Measurements from ENCODE around the gene DCP2. TPM values are rescaled to one million over a fixed set of nuclear protein-coding genes. Genes with fewer than 3 reads are reported as not detected.

DCP2 gene
- total RNA-seq, 1 donor from 2014 or later = 67.2 TPM

Other genes with a start within 250 kb of the DCP2 start
- gene APC, start 238.9 kb upstream of the DCP2 start, total RNA-seq = 80.0 and 83.3 TPM in 2 replicates
- gene SRP19, start 115.5 kb upstream of the DCP2 start, total RNA-seq = 93.8 and 115 TPM in 2 replicates
- 40.7 and 50.8 TPM in 2 replicates for gene REEP5, start 54.6 kb upstream of the DCP2 start, total RNA-seq

Measured in dermis blood vessel endothelial cell (primary cell).